ENCODE data around the gene GPD2.

GPD2 gene

GRCh38 chr2:156592809-156593593 is 156.8 kb downstream of the GPD2 start:
- no peak for TF ChIP-seq SNAI2 (CRISPR knock-in tag; IDR thresholded peaks at IDR 0.05)
- TF ChIP-seq, protein P1, sequence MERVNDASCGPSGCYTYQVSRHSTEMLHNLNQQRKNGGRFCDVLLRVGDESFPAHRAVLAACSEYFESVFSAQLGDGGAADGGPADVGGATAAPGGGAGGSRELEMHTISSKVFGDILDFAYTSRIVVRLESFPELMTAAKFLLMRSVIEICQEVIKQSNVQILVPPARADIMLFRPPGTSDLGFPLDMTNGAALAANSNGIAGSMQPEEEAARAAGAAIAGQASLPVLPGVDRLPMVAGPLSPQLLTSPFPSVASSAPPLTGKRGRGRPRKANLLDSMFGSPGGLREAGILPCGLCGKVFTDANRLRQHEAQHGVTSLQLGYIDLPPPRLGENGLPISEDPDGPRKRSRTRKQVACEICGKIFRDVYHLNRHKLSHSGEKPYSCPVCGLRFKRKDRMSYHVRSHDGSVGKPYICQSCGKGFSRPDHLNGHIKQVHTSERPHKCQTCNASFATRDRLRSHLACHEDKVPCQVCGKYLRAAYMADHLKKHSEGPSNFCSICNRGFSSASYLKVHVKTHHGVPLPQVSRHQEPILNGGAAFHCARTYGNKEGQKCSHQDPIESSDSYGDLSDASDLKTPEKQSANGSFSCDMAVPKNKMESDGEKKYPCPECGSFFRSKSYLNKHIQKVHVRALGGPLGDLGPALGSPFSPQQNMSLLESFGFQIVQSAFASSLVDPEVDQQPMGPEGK (CRISPR knock-in tag; IDR thresholded peaks at IDR 0.05; ENCODE audit: borderline replicate concordance): no peak
- TF ChIP-seq CSDC2 (CRISPR knock-in tag; IDR thresholded peaks at IDR 0.05): no peak
- no peak for TF ChIP-seq ARNTL (CRISPR knock-in tag; IDR thresholded peaks at IDR 0.05; ENCODE audit: borderline replicate concordance, low read depth)
- TF ChIP-seq ZNF8 (CRISPR knock-in tag; IDR thresholded peaks at IDR 0.05): no peak
- TF ChIP-seq ESRRG (CRISPR knock-in tag; IDR thresholded peaks at IDR 0.05): no peak
- TF ChIP-seq TOX (CRISPR knock-in tag; IDR thresholded peaks at IDR 0.05; ENCODE audit: borderline replicate concordance): no peak
- no peak for TF ChIP-seq OSR1 (CRISPR knock-in tag; IDR thresholded peaks at IDR 0.05)
- no peak for ATAC-seq

DNA sequence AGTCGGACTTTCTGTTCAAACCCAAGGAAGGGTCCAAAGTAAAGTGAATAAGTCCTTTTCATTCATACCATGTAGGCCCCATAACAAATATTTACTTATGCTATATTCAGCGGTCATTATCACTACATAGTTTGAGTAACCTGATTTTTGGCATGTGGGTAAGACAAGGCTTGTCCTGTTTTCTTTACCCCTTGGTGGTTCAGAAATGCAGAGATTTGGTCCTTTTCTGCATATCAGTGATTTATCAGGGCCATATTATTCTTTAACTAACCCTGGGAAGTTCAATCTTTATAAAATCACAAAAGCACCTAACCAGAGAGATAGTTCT is 157.4 kb downstream of the GPD2 start:
- TF ChIP-seq OSR1 (CRISPR knock-in tag; IDR thresholded peaks at IDR 0.05): no peak
- TF ChIP-seq, protein P1 (CRISPR knock-in tag; IDR thresholded peaks at IDR 0.05; ENCODE audit: borderline replicate concordance): no peak
- no peak for TF ChIP-seq CREB5 (CRISPR knock-in tag; IDR thresholded peaks at IDR 0.05; ENCODE audit: low read depth)
- TF ChIP-seq POU6F1 (CRISPR knock-in tag; IDR thresholded peaks at IDR 0.05; ENCODE audit: borderline replicate concordance, low read depth): no peak
- no peak for TF ChIP-seq TCF4 (CRISPR knock-in tag; IDR thresholded peaks at IDR 0.05; ENCODE audit: borderline replicate concordance)
- no peak for TF ChIP-seq RARB (CRISPR knock-in tag; IDR thresholded peaks at IDR 0.05)
- no peak for TF ChIP-seq TOX (CRISPR knock-in tag; IDR thresholded peaks at IDR 0.05; ENCODE audit: borderline replicate concordance)
- TF ChIP-seq CSDC2 (CRISPR knock-in tag; IDR thresholded peaks at IDR 0.05): no peak
- TF ChIP-seq ZFP3 (CRISPR knock-in tag; IDR thresholded peaks at IDR 0.05): no peak
- no peak for TF ChIP-seq ISL1 (CRISPR knock-in tag; IDR thresholded peaks at IDR 0.05)
- no peak for TF ChIP-seq GLIS3 (CRISPR knock-in tag; IDR thresholded peaks at IDR 0.05)
- no peak for TF ChIP-seq ARNTL (CRISPR knock-in tag; IDR thresholded peaks at IDR 0.05; ENCODE audit: borderline replicate concordance, low read depth)
- TF ChIP-seq ZNF565 (CRISPR knock-in tag; conservative IDR thresholded peaks at IDR 0.05; ENCODE audit: low read depth): no peak
- TF ChIP-seq ZNF8 (CRISPR knock-in tag; IDR thresholded peaks at IDR 0.05): no peak
- no peak for TF ChIP-seq ESRRG (CRISPR knock-in tag; IDR thresholded peaks at IDR 0.05)
- TF ChIP-seq BACH2 (CRISPR knock-in tag; IDR thresholded peaks at IDR 0.05; ENCODE audit: borderline replicate concordance): no peak
- no peak for TF ChIP-seq ZFP30 (CRISPR knock-in tag; IDR thresholded peaks at IDR 0.05)
- ATAC-seq: no peak

GRCh38 chr2:156598563-156598962 is 162.4 kb downstream of the GPD2 start:
- no peak for ATAC-seq
- TF ChIP-seq SNAI2 (CRISPR knock-in tag; IDR thresholded peaks at IDR 0.05): no peak
- no peak for TF ChIP-seq PPARA (CRISPR knock-in tag; IDR thresholded peaks at IDR 0.05; ENCODE audit: borderline replicate concordance)
- TF ChIP-seq, protein P1 (CRISPR knock-in tag; IDR thresholded peaks at IDR 0.05; ENCODE audit: borderline replicate concordance): no peak
- no peak for TF ChIP-seq BACH2 (CRISPR knock-in tag; IDR thresholded peaks at IDR 0.05; ENCODE audit: borderline replicate concordance)
- no peak for TF ChIP-seq ZNF70 (CRISPR knock-in tag; IDR thresholded peaks at IDR 0.05)
- TF ChIP-seq CSDC2 (CRISPR knock-in tag; IDR thresholded peaks at IDR 0.05): no peak
- TF ChIP-seq ISL1 (CRISPR knock-in tag; IDR thresholded peaks at IDR 0.05): no peak
- no peak for TF ChIP-seq TCF4 (CRISPR knock-in tag; IDR thresholded peaks at IDR 0.05; ENCODE audit: borderline replicate concordance)
- TF ChIP-seq CSRNP3 (CRISPR knock-in tag; IDR thresholded peaks at IDR 0.05): no peak
- TF ChIP-seq POU6F1 (CRISPR knock-in tag; IDR thresholded peaks at IDR 0.05; ENCODE audit: borderline replicate concordance, low read depth): no peak

Measured in SK-N-SH treated with all-trans-retinoic acid at 6 μM for 48 hours (cell line).